HG03196 (cell line): ENCODE results near the gene PHAF1.
A peak's percentile ranks its signal among the peaks of the same experiment; 100 is the strongest.

Source experiments
- ATAC-seq: cut with Tn5 transposase; IDR thresholded peaks from one replicate; pipeline ENCODE4 v1.9.1; 2021; ENCODE audit not compliant: unreplicated experiment

PHAF1 gene

DNA sequence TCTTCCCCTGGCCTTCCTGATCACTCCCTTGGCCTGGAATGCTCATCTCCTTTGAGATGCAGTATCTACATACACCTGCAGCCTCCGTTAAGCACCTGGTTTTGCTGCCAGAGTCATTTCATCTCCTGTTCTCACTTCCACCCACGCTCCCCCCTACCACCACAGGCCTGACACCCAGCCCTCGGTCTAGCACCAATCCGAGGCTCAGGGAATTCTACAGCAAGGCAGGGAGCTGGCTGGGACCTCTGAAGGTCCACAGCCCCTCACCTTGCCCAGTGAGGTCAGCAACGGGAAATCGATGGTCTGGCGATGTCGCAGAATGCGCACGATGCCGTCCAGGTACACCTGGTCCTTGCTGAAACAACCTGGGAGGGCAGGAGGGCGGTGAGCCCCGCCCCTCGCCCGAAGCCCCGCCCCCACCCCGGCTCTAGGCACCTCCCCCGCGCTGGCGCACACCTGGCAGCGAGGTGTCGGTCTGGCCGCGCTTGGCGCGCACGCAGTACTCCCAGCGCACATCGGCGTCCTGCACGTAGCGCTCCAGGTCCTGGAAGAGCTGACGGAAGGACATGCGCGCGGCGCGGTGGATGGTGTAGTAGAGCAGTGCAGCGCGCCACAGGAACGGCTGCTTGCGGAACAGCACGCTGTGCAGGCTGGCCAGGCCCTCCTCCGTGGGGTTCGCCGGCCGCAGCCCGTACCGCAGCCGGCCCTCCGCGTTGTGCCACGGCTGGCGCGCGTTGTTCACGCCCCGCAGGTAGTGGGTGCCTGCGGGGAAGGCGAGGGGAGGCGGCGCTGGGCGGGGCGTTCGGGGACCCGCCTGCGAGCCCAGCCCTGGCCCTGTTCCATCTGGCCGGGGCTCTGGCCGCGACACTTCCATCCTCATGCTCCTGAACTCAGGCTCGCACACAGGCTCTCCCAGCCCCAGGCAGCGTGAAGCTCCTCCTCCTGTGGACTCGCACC is 68.3 kb downstream of the PHAF1 start:
- ATAC-seq, result no peak

DNA sequence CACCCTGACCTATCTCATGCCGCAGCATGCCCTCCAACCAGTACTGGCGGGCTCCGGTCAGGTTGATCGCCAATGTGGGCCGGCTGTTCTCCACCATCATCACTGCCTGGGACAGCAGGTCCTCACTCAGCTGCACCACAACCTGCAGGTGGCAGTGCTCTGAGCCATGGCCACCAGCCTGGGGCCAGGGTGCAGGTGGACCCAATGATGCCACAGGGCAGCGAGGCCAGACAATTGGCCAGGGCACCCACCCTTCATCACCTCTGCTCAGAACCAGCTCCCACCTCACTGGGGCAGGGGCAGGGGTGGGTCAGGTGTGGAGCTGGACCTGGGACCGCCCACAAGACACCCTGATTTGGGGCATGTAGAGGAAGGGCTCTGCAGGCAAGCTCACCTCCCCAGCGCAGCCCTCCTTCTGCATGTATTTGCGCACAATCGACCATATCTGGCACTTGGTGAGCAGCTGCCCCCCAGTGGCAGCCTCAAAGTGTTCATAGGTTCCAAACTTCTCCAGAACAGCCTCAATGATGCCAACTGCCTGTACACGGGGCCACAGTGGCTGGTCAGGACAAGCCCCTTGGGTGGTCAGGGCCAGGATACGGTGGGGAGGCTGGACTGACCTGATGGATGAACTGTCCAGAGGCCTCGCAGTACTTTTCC is 69.8 kb downstream of the PHAF1 start:
- ATAC-seq, result no peak

DNA sequence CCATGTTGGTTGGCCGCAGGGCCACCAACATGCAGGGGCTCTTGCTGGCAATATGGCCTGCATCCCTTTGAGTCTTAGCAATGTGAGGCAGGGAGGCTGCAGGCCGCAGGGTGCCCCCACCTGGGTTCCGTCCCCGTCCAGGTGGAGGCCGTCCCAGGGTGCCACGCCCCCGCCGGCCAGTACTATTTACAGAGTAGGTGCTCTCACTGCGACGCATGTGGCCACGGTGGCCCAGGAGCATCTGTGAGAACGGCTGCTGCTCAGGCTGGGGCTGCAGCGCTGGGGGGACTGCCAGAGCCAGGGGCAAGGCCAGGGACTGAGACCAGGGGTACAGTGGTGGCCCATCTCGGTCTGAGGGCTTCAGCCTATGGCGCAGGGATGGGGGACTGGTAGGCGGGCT is 70.4 kb downstream of the PHAF1 start:
- no peak for ATAC-seq

DNA sequence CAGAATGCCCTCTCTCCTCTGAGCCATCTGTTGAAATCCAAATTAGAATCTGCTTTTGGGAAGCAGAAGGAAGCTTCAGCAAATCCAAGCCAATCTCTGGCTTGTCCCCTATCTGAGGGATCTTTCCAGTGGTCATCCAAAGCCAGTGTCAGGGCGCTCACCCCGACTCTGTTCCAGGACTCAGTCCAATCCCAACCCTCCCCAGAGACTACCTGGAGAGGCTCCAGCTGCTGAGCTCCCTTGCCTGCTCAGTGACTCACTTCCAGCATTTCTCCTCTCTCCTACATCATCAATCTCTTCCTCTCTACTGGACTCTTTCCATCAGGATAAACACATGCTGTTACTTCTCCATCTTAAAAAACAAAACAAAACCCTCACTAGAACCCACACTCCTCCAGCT is 71.6 kb downstream of the PHAF1 start:
- ATAC-seq, result no peak

DNA sequence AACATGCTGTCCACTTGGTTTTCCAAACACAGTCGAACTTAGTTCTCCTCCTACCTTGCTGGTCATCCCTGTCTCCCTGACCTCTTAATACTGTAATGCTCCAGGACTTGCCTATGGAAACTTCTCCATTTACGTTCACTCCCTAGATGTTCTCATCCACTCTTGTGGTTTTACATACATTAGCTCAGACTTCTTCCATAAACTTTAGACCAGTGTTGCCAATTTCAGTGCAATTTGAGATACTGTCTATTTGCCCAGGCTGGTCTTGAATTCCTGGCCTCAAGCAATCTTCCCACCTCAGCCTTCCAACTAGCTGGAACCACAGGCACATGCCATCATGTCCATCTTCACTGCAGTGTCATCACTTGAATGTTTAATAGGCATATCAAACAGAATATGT is 72.5 kb downstream of the PHAF1 start:
- no peak for ATAC-seq

DNA sequence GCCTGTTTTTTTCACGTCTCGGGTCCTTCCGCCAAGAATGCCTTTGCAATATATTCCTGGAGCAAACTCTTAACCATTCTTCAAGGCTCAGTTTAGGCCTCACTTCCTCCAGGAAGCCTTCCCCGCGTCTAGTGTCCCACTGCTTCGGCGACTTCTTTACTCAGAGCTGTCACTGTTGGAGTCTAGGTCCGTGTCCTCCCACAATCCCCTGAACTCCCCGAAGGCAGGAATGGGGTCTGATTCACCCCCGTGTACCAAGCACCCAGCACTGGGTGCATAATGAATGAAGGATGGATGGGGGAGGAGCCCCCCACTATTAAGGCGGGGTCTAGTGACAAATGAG is 73.5 kb downstream of the PHAF1 start:
- ATAC-seq, result no peak

DNA sequence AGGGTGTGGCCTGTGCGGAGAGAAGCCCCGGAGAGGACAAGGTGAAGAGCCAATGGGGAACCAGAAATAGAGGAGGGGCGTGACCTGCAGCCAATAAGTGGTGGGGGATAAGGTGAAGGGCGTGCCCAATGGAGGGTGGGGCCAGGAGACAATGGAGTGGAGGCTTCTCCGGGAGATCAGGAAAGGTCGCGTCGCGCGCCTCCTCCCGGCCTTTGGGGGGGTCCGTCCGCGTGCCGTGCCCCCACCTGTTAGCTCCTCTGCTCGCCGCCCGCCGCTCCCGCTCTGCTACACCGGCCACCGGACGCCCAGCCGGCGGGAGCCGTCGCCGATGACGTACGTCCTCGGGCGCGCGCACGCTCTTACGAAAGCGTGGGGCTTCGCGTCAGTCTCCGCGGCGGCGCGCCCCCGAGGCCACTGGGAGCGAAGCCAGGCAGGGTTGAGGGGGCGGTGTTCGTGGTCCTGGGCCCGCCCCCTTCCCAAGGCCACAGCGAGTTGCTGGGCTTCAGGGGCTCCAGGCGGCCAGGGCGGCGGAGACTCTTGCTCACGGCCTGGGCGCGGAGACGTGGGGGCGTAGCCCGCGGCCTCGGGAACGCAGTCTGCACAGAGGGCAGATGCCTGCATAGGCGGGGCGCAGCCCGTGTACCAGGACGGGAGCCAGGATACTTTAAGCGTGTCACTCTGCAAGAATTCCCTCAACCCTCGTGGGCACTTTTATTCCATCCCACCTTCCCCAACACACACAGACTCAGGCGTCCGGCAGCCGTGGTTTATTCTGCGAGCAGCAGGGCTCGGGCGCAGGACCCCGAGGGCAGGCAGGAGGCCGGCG is 74.1 kb downstream of the PHAF1 start, which contains the start of gene MATCAP1:
Gene MATCAP1 (minus strand): TSS at position 337 of the 826 bp plus-strand sequence. CDS start 3,353 bp downstream, outside the sequence.
- ATAC-seq, result peak; percentile 86

DNA sequence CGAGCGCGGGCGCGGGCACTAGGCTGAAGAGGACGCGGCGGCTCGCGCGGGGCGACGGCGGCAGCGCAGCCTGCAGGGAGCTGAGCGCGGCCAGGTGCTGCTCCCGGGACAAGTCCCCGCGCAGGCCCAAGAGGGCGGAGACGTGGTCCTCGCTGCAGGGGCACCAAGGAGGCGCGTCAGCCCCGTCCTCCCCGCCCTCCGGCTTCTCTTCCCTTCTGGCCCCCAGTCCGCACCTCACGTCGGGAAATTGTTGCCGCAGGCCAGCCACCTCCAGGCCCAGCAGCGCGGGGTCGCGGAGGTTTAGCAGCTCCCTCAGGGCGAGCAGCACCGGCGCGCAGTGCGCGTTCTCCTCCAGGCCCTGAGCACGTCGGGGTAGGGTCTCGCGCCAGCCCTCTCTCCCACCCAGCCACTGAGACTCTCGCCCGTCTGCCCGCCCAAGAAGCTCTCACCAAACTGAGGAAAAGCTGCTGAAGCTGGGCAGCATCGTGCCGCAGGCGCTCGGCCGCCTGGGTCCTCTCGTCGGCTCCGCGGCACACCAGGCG is 74.8 kb downstream of the PHAF1 start:
- ATAC-seq, result peak; percentile 9

DNA sequence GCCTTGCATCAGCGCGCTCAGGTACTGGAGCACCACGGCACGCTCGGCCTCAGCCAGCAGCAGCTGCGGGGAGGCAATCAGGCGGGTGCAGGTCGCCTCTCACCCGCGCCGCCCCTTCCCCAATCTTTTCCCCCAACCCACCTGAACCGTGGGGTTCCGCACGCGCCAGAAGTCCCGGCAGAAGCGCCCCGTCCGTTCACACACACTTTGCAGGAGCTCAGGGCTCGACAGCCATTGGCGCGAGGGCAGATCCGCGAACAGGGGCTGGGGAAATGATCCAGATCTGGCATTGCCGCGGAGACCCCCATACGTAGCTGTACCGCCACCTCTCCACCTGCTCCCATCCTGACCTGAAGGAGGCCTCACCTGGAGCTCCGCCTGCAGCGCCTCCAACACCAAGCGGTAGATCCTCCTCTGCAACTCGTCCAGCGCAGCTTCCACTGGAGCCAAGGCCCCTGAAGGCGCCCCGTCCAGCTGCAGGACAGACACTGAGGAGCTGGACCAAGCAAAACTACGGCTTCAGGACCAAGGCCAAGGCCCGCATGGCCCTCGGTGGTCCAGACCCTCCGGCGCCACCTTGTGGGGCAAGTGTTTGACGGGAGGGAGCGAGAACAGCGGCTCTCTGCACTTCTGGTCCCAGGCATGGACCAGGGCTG is 75.4 kb downstream of the PHAF1 start:
- peak; percentile 27 for ATAC-seq

DNA sequence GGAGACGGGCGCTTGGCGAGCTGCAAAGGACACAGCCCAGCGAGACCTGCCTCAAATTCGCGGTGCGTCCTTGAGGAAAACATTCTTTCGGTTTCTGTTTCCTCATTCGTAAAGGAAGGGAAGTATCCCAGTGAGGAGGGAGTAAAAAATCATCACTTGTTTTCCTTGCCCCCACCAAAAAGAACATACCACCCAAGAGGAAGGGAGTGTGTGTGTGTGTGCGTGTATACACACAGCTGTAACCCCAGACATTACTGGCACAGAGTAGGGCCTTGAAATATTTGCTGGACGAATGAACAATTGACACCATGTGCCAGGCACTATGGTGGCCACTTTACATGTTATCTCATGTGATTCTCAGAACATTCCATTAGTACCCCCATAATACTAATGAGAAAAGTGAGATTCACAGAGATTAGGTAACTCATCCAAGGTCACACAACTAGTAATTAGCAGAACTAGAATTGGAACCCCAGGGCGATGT is 76.0 kb downstream of the PHAF1 start:
- no peak for ATAC-seq

DNA sequence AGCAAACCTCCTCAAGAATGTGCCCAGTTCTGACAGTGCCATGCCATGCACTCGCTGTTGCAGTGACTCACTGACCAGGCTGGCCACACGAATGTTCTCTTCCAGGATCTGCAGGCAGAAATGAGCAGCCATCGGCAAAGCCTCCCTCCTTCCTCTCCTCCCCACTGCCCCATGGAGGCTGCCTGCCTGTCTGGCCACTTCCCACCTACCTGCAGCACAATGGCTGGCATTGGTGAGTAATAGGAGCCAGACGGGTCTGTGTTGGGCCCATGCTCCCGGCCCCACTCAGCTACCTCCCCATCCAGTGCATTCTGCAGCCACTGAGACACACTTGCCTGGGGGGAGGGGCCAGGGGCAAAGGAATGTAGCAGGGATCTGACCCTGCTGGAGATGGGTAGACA is 76.8 kb downstream of the PHAF1 start:
- ATAC-seq, result no peak

DNA sequence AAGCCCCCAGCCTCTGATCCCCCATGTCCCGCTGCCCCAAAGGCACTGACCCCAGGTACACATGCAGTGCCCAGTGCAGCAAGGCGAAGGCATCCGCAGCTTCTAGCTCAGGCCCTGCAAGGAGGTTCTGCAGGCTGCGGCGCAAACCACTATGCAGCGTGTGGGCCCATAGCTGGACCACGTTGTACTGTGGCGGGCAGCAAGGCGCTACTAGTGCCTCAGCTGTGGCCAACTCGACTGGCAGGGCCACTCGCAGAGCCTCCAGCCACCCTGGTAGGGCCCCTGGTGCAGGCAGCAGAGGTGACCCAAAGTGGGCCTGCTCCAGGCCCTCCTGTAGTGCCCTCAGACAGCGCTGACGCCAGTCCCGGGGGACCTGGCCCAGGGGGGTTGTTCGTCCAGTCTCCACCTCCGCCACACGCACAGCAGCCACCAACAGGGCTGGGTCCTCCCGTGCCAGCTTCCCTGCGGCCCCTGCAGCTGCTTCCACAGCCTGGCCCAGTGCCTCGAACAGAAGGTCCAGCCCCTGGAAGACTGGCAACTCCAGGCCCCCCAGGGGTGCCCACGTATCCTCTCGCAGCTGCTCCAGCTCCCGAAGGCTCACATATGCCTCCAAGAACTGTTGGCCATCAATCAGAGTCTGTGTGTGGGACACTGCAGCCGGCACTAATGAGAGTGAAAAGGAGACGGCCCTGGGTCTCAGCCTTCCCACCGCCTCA is 77.6 kb downstream of the PHAF1 start:
- ATAC-seq, result no peak

DNA sequence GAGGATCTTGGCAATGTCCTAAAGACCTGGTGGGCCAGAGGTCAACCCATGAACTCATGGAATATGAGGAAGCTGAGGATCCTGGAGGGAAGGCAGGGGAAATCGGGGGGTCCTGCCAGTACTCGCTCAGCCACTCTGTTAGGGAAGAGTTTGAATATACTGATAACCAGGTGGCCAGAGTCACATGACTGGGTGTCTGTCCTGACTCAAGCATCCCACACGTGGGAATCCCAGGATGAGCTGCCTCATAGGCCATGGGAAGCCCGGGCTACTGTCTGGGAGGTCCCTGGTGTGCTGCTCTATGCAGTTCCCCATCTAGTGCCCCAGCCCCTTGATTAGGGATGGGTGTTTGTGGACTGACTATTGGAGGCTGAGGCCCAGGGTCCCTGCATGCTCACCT is 78.6 kb downstream of the PHAF1 start:
- no peak for ATAC-seq

DNA sequence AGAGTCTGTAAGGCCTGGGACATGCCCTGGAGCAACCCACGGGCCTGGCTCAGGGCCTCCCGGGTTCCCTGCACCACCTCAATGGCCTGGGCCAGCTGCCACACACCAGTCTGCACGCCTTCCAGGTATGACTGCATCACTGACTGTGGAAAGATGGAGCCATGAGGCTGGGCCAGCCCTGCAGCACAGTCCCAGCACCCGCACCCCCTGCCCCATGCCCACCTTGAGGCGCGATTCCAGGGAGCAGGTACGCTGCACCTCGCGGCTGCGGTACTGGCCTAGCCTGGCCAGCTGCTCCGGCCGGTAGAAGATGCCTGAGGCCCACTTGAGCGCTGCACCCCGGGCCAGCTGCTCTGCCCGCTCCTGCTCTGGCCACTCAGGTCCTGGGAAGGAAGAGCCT is 79.1 kb downstream of the PHAF1 start:
- ATAC-seq, result no peak

DNA sequence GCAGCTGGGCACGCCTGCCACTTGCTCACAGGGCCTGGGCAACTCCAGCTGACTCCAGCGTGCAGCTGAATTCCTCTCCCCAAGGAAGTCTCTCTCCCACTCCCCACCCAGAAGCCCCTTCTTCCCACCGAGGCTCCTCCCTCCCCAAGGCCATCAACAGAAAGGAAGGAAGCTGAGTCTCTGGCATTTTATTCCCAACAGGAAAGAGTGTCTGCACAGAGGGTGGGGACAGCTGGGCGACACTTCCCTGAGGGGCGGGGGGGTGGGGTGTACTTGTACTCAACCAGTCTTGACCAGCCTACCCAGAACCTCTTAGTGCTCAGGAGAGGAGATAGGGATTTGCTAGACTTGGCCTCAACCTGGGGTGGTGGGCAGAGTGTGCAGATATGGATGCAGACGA is 80.3 kb downstream of the PHAF1 start, which contains the start of gene EXOC3L1:
Gene EXOC3L1 (minus strand): TSS at position 96 of the 400 bp plus-strand sequence. CDS start 460 bp downstream, outside the sequence.
- no peak for ATAC-seq

DNA sequence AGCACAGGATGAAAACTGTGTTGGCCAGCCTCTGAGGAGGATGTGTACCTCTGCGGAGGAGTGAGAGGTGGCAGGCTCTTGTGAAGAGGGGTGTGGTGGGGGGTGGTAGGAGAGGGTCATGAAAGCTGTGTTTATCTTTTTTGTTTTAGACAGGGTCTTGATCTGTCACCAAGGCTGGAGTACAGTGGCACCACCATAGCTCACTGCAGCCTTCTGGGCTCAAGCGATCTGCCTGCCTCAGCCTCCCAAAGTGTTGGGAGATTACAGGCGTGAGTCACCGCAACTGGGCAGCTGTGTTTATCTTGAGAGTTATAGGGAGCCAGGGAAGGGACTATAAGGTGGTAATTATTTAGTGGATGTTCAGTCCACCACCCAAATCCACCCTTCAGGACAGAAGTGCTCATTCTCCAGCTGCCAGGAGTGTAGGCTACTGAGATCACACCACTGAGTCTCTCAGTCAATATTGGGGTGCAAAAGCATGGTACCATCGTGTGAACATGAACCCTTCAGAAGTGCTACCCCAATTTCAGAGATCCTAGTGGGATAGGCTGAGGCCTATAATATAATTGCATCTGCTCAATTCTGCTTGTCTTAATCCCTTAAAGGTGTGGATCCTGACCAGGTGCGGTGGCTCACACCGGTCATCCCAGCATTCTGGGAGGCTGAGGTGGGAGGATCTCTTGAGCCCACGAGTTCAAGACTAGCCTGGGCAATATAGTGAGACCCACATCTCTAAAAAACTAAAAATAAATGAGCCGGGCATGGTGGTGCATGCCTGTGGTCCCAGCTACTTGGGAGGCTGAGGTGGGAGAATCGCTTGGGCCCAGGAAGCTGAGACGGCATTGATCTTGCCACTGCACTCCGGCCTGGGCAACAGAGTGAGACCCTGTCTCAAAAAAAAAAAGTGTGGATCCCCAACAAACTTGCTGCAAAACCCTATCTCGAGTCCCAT is 81.0 kb downstream of the PHAF1 start:
- ATAC-seq, result no peak

DNA sequence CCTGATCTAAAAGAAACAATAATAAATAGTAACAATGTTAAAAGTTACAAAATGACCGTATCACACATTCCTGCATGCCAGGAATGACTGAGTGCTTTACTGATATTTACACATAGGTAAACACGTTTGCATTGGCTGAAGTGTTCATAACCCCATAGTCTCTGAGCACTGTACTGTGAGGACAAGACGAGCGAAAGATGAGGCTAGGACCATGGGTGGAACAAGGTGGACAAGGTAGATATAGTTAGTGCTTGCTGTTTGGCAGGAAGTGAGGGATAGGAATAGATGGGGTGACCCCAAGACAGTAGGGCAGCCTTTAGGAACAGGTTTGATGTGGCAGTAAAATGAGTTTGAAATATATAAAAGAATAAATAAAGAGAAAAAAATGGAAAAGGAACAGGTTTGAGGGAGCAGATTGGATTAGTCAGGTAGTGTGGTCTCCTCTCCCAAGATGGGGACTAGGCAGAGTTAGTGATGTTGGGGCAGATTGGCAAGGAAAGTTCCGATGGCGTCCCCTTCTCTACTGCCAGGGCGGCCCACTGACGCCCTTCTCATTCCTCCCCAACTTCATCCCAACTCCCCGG is 81.8 kb downstream of the PHAF1 start:
- no peak for ATAC-seq

DNA sequence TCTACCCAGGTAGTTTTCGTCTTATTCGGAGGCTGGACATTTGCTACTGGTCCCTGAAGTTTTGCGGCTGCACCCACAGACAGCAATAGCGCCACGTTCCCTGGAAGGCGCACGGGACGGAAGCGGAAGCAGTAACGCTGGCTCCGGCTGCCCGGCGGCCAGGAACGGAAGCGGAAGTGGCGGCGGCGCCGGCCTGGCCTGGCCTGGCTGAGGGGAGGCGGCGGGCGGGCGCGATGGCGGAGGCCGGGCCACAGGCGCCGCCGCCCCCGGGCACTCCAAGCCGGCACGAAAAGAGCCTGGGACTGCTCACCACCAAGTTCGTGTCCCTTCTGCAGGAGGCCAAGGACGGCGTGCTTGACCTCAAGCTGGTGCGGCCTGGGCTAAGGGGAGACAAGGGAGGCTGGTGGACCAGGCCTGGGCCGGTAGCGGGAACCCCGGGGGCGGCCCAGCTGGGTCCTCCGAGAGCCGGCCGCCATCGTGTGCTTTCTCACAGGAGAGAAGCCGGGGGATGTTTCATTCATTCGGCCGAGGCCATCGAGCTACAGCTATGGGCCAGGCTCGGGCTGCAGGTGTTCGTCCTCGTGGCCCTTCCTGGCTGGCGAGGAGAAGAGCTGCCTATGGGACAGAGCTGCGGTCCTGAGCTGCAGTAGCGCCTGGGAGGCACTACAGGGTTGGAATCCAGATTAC is 82.4 kb downstream of the PHAF1 start, which contains the start of gene E2F4:
Gene E2F4 (plus strand): TSS at position 161 of the 687 bp plus-strand sequence. CDS start 73 bp downstream, at position 234.
- ATAC-seq, result peak; percentile 86
